Measurements from ENCODE around the gene C2CD4C. TPM values are rescaled to one million over a fixed set of nuclear protein-coding genes. Genes with fewer than 3 reads are reported as not detected.
"Not testable (repeated sequence)": the region's sequence is repeated elsewhere in the genome, so short reads cannot be mapped to it uniquely, and the experiment has no call there.

Gene C2CD4C
- total RNA-seq, 1 experiment from 2014 or later, result 0.12 TPM

DNA sequence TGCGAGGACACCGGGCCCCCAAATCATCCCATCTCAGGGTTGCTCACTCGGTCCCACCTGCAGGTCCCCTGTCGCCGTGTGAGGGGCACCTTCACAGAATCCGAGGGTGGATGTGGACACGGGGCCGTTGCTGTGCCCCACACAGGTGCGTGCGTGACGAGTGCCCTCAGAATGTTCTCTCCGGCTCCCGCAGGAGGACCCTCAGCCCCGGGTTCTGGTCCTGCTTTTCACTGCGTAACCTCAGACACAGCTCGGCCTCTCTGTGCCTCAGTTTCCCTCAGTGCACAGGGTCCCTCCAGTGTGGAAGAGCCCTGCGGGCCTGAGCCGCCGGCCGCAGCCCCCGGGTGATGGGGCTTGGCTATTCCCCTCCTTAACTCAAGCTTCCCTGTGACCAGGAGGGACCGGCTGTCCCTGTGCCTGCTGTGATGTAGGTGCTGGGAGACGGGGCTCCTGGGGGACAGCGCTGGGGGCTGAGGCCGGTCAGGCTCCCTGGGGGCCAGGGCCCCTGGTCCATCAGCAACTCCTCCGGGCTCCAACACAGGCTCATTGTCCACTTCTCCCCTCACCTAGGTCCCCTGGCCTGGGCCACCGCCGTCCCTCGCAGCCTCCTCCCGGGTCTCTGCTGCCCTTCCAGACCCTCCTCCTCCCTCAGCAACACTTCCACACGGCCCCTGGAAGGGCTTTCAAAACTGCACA lies 47.1 kb upstream of the C2CD4C start:
- Mint-ChIP-seq H3K36me3 (ENCODE audit: insufficient read depth, unreplicated experiment) (peaks cover 11% of the 10 kb centered on the region), H3K27ac (ENCODE audit: unreplicated experiment) (no peak overlapping the region), H3K4me3 (ENCODE audit: low read depth, unreplicated experiment) (no peak overlapping the region), H3K9me3 (ENCODE audit: low read depth, unreplicated experiment) (no peaks in the 10 kb centered on the region), H3K27me3 (ENCODE audit: unreplicated experiment) (no peaks in the 10 kb centered on the region), H3K4me1 (ENCODE audit: low read depth, unreplicated experiment) (no peaks in the 10 kb centered on the region)
- CTCF ChIA-PET, result no interaction called here
- intact Hi-C loops (cut with micrococcal nuclease; ENCODE audit: unreplicated experiment), result no loop called here
- no TSS peak for BruUV-seq (replicated peaks)
- TF ChIP-seq, protein P1, sequence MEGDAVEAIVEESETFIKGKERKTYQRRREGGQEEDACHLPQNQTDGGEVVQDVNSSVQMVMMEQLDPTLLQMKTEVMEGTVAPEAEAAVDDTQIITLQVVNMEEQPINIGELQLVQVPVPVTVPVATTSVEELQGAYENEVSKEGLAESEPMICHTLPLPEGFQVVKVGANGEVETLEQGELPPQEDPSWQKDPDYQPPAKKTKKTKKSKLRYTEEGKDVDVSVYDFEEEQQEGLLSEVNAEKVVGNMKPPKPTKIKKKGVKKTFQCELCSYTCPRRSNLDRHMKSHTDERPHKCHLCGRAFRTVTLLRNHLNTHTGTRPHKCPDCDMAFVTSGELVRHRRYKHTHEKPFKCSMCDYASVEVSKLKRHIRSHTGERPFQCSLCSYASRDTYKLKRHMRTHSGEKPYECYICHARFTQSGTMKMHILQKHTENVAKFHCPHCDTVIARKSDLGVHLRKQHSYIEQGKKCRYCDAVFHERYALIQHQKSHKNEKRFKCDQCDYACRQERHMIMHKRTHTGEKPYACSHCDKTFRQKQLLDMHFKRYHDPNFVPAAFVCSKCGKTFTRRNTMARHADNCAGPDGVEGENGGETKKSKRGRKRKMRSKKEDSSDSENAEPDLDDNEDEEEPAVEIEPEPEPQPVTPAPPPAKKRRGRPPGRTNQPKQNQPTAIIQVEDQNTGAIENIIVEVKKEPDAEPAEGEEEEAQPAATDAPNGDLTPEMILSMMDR (IDR thresholded peaks at IDR 0.05; ENCODE audit: unreplicated experiment), result no peak
- no peak for DNase-seq

DNA sequence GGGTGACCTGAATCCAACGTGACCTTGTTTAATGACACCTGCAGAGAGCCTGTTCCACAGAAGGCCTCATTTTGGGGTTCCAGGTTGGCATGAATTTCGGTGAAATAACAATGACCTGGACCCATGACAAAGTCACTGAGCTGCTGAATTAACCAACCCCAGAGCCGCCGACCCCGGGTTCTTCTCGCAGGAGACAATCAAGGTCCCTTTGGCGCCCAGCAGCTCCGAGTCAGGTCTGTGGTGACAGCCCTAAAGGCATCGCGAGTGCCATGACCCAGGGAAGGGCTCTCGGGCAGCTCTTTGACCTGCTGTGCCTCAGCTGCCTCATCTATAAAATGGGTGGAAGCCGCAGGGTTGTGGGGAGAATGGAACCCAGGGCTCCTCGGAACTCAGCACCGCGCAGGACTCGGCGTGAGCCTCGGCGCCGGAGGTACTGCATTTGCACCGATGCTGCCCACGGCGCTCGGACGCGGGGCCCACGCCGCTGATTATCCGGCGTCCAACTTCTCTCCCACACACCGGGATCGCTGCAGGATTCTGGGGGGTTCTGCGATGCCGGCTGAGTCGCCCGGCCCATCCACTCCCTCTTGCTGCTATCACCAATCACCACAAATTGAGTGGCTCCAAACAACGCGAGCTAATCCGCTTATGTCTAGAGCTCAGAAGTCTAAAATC lies 46.2 kb upstream of the C2CD4C start:
- no TSS peak for BruUV-seq (replicated peaks)
- H3K36me3 Mint-ChIP-seq (ENCODE audit: insufficient read depth, unreplicated experiment), result peaks cover 11% of the 10 kb centered on the region
- H3K4me3 Mint-ChIP-seq (ENCODE audit: low read depth, unreplicated experiment), result no peak overlapping the region
- no peak for DNase-seq
- no peaks in the 10 kb centered on the region for H3K4me1 Mint-ChIP-seq (ENCODE audit: low read depth, unreplicated experiment)
- CTCF ChIA-PET, result no interaction called here
- no peaks in the 10 kb centered on the region for H3K27me3 Mint-ChIP-seq (ENCODE audit: unreplicated experiment)
- no peaks in the 10 kb centered on the region for H3K9me3 Mint-ChIP-seq (ENCODE audit: low read depth, unreplicated experiment)
- TF ChIP-seq, protein P1 (IDR thresholded peaks at IDR 0.05; ENCODE audit: unreplicated experiment), result no peak
- intact Hi-C loops (cut with micrococcal nuclease; ENCODE audit: unreplicated experiment), result no loop called here
- H3K27ac Mint-ChIP-seq (ENCODE audit: unreplicated experiment), result no peak overlapping the region

DNA sequence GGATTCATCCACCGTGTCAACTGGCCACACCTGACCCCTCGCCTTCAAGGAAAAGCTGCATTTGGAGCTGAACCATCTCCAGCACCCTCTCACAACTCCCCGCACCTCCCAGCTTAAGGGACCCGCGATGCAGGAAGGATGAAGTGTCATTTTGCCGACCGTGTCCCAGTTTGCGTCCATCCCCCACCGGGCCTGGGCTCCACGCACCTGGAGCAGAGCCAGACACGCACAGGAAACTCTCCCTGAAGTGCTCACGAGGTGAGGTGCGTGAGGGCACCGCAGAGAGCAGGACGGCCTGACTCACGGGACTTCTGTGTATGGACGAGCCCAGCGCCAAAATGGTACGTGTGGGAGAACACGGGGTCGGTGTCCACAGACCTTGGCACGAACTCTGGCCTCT lies 44.7 kb upstream of the C2CD4C start:
- H3K4me1 Mint-ChIP-seq (ENCODE audit: low read depth, unreplicated experiment), result no peaks in the 10 kb centered on the region
- peaks cover 4% of the 10 kb centered on the region for H3K36me3 Mint-ChIP-seq (ENCODE audit: insufficient read depth, unreplicated experiment)
- intact Hi-C loops (cut with micrococcal nuclease; ENCODE audit: unreplicated experiment), result no loop called here
- TF ChIP-seq, protein P1 (IDR thresholded peaks at IDR 0.05; ENCODE audit: unreplicated experiment), result no peak
- H3K9me3 Mint-ChIP-seq (ENCODE audit: low read depth, unreplicated experiment), result no peaks in the 10 kb centered on the region
- no peak for DNase-seq
- CTCF ChIA-PET, result no interaction called here
- H3K27me3 Mint-ChIP-seq (ENCODE audit: unreplicated experiment), result no peaks in the 10 kb centered on the region
- no peak overlapping the region for H3K4me3 Mint-ChIP-seq (ENCODE audit: low read depth, unreplicated experiment)
- H3K27ac Mint-ChIP-seq (ENCODE audit: unreplicated experiment), result no peak overlapping the region
- no TSS peak for BruUV-seq (replicated peaks)

DNA sequence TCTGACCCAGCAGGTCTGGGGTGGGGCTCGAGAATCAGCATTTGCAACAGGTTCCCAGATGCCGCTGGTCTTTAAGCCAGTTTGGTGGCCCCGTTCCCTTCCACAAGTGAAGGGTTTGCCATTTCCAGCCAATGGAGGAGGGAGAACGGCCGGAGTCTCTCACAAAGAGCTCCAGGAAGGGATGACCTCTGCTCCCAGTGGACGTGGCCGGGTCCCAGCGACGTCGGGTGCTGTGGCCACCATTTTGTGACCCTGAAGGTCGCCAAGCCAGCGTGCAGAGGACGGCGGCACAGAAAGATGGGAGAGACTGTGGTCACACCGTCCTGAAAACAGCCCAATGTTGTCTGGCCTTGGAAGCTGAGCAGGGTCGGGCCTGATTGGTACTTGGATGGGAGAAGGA lies 43.9 kb upstream of the C2CD4C start:
- TF ChIP-seq, protein P1 (IDR thresholded peaks at IDR 0.05; ENCODE audit: unreplicated experiment), result no peak
- intact Hi-C loops (cut with micrococcal nuclease; ENCODE audit: unreplicated experiment), result no loop called here
- H3K9me3 Mint-ChIP-seq (ENCODE audit: low read depth, unreplicated experiment), result no peaks in the 10 kb centered on the region
- no TSS peak for BruUV-seq (replicated peaks)
- no peak for DNase-seq
- H3K4me3 Mint-ChIP-seq (ENCODE audit: low read depth, unreplicated experiment), result no peak overlapping the region
- H3K27ac Mint-ChIP-seq (ENCODE audit: unreplicated experiment), result no peak overlapping the region
- no peaks in the 10 kb centered on the region for H3K4me1 Mint-ChIP-seq (ENCODE audit: low read depth, unreplicated experiment)
- no peaks in the 10 kb centered on the region for H3K27me3 Mint-ChIP-seq (ENCODE audit: unreplicated experiment)
- CTCF ChIA-PET, result no interaction called here
- peaks cover 4% of the 10 kb centered on the region for H3K36me3 Mint-ChIP-seq (ENCODE audit: insufficient read depth, unreplicated experiment)

DNA sequence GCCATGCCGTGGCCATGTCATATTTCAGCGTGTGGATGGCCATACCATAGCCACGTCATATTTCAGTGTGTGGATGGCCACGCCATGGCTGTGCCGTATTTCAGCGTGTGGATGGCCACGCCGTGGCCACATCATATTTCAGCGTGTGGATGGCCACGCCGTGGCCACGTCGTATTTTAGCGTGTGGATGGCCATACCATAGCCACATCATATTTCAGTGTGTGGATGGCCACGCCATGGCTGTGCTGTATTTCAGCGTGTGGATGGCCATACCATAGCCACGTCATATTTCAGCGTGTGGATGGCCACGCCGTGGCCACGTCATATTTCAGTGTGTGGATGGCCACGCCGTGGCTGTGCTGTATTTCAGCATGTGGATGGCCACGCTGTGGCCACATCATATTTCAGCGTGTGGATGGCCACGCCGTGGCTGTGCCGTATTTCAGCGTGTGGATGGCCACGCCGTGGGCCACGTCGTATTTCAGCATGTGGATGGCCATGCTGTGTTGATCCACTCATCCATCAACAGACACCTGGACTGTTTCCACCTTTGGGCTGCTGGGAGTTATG lies 42.0 kb upstream of the C2CD4C start:
- H3K4me3 Mint-ChIP-seq (ENCODE audit: low read depth, unreplicated experiment); BruUV-seq (replicated peaks); H3K9me3 Mint-ChIP-seq (ENCODE audit: low read depth, unreplicated experiment); H3K27me3 Mint-ChIP-seq (ENCODE audit: unreplicated experiment); DNase-seq; H3K36me3 Mint-ChIP-seq (ENCODE audit: insufficient read depth, unreplicated experiment); H3K27ac Mint-ChIP-seq (ENCODE audit: unreplicated experiment); CTCF ChIA-PET; H3K4me1 Mint-ChIP-seq (ENCODE audit: low read depth, unreplicated experiment); intact Hi-C loops (cut with micrococcal nuclease; ENCODE audit: unreplicated experiment): not testable (repeated sequence)

All from Calu3 (cell line).